GM12874 (cell line): ENCODE results near the gene FBXL15.

Source experiments
- TF ChIP-seq, protein P1 (sequence below): IDR thresholded peaks from 2 replicates; pipeline ENCODE4 v1.5.1; 2011; ENCODE audit warnings: low read depth, mild to moderate bottlenecking, control low read depth, low read length, moderate library complexity; ENCODE audit not compliant: insufficient read depth

FBXL15 gene

DNA sequence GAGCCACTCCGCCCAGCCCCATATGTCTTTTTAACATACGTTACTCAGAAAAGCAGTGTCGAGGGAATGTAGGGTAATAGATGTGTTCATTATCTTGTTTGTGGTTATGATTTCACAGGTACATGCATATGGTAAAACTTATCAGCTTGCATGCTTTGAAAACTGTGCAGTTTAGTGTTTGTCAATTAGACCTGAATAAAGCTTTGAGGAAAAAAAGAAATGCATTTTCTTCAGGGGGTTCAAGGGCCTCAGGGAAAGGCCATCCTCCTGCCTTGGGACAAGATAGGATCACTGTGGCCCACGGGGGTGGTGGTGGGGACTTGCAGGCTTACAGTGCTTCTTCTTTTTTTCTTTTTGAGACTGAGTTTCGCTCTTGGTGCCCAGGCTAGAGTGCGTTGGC lies 46.7 kb downstream of the FBXL15 start:
- TF ChIP-seq, protein P1, sequence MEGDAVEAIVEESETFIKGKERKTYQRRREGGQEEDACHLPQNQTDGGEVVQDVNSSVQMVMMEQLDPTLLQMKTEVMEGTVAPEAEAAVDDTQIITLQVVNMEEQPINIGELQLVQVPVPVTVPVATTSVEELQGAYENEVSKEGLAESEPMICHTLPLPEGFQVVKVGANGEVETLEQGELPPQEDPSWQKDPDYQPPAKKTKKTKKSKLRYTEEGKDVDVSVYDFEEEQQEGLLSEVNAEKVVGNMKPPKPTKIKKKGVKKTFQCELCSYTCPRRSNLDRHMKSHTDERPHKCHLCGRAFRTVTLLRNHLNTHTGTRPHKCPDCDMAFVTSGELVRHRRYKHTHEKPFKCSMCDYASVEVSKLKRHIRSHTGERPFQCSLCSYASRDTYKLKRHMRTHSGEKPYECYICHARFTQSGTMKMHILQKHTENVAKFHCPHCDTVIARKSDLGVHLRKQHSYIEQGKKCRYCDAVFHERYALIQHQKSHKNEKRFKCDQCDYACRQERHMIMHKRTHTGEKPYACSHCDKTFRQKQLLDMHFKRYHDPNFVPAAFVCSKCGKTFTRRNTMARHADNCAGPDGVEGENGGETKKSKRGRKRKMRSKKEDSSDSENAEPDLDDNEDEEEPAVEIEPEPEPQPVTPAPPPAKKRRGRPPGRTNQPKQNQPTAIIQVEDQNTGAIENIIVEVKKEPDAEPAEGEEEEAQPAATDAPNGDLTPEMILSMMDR = no peak

DNA sequence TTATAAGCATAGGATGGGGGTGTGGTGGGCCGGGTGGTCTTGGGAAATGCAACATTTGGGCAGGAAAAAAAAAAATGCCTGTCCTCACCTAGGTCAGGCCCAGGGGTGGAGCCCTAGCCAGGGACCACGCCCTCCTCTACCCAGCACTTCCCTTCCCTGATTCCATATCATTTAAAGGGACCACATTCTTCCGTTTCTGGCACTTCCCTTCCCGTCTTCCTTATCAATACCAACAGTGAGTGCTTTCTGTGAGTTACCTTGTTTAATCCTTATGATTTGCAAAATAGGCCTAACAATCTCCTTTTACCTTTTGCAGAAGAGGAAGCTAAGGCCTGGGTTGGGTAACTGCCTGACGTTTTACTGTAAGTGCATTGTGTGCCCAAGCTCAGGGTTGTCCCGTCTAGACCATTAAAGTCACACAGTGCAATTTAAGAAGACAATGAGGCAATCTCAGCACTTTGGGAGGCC lies 47.4 kb downstream of the FBXL15 start:
- TF ChIP-seq, protein P1 = no peak

DNA sequence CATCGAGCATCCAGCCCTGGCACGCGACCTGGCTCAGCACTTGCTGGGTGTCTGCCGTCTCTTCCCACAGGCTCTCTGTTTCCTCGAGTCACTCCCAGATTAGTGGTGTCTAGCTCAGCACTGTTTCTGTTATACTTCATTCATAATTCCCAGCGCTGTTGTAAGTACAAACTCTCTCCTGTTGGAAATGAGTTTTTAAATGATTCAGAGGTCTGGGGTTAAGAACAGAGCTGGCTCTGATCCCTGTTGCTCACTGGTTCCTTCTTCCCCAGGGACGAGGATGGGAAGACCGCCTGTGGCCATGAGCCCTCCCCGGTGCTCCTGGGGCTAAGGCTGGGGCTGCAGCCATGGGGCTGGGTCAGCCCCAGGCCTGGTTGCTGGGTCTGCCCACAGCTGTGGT lies 48.0 kb downstream of the FBXL15 start:
- TF ChIP-seq, protein P1 = no peak

DNA sequence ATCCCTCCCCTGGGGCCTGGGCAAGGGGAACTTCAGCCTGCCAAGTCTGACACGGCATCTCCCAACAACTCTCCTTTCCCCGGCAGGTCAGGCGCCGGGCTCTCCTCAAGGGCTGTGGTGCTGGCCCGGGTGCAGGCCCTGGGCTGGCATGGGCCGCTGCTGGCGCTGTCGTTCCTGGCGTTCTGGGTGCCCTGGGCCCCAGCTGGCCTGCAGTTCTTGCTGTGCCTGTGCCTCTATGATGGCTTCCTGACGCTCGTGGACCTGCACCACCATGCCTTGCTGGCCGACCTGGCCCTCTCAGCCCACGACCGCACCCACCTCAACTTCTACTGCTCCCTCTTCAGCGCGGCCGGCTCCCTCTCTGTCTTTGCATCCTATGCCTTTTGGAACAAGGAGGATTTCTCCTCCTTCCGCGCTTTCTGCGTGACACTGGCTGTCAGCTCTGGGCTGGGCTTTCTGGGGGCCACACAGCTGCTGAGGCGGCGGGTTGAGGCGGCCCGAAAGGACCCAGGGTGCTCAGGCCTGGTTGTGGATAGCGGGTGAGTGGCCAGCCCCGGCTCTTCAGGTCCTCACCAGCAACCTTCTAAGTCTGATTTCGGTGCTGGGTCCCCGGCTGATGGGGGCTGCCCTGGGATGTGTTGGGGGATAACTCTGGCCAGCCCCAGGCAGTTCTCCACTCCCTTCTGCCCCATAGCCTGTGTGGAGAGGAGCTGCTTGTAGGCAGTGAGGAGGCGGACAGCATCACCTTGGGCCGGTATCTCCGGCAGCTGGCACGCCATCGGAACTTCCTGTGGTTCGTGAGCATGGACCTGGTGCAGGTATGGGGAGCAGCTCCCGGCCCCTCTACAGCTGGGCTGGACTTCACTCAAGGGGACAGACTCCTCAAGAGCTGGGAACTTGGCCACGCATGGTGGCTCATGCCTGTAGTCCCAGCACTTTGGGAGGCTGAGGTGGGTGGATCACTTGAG lies 50.2 kb downstream of the FBXL15 start:
- TF ChIP-seq, protein P1 = no peak
